Hypothalamus (tissue), 51 donors: ENCODE measurements around the gene OLIG2.

Source experiments
- DNase-seq, 51 donors: peaks; one replicate each; lab custom pipeline; 2025; lab: John Stamatoyannopoulos, UW

Gene OLIG2

DNA sequence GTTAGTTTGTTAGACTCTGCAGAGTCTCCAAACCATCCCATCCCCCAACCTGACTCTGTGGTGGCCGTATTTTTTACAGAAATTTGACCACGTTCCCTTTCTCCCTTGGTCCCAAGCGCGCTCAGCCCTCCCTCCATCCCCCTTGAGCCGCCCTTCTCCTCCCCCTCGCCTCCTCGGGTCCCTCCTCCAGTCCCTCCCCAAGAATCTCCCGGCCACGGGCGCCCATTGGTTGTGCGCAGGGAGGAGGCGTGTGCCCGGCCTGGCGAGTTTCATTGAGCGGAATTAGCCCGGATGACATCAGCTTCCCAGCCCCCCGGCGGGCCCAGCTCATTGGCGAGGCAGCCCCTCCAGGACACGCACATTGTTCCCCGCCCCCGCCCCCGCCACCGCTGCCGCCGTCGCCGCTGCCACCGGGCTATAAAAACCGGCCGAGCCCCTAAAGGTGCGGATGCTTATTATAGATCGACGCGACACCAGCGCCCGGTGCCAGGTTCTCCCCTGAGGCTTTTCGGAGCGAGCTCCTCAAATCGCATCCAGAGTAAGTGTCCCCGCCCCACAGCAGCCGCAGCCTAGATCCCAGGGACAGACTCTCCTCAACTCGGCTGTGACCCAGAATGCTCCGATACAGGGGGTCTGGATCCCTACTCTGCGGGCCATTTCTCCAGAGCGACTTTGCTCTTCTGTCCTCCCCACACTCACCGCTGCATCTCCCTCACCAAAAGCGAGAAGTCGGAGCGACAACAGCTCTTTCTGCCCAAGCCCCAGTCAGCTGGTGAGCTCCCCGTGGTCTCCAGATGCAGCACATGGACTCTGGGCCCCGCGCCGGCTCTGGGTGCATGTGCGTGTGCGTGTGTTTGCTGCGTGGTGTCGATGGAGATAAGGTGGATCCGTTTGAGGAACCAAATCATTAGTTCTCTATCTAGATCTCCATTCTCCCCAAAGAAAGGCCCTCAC lies at the start of gene OLIG2:
Gene OLIG2 (plus strand): TSS at position 447 of the 954 bp plus-strand sequence. CDS start 928 bp downstream, outside the sequence.
- DNase-seq, result peak; percentile 42 to 98 (median 89)

DNA sequence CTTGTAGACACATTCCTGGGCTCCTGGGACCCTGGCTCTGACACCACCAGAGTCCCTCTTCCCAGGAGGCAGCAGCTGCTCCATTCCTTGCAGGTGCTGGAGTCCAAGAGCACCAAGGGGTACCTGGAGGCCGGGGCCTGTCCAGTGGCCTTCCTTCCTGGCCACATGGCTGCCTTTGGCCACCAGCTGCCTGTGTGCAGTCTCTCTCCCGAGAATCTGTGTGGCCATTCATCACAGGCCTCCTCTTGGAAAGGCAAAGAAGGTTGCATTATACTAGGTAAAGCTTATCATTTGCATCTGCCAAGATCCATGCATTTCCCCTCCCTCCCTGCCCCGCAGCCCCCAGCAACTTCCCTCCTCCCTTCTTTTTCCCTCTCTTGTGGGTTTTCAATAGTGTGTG lies 48.9 kb upstream of the OLIG2 start:
- peak in 11 of 51 donors; percentile 11 to 49 (median 30) for DNase-seq

- DNase-seq, result peak in 27 of 51 donors; percentile 4 to 71 (median 41)
Observed at GRCh38 chr21:32977216-32977615, 48.5 kb upstream of the OLIG2 start.

GRCh38 chr21:32978331-32979270 lies 47.1 kb upstream of the OLIG2 start:
- DNase-seq, result peak in 42 of 51 donors; percentile 12 to 90 (median 67)

DNA sequence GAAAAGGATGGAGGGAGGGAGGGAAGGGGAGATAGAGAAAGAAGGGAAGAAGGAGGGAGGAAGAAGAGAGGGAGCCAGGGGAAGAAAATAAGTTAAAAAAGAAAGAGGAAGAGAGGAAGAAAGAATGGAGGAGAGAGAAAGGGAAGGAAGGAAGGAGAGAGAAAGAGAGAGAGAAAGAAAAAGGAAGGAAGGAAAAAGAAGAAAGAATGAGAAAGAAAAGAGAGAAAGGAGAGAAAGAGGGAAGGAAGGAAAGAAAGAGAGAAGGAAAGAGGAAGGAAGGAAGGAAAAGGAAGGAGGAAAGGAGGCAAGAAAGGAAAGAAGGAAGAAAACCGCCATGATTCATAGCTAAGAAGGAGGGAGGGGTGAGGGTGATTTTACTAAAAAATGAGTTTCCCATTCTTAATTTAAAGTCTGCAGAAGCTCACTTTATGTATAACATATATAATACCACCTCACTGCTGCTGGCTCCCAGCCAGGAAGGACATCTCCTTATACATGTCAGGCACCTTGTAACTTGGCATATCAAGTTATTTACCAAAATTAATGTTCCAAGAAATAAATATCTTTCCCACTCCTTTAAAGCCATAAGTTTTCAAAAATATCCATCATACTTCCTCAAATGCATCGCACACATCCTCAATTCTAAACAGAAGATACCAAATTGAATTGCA lies 46.0 kb upstream of the OLIG2 start:
- DNase-seq, result no peak

DNA sequence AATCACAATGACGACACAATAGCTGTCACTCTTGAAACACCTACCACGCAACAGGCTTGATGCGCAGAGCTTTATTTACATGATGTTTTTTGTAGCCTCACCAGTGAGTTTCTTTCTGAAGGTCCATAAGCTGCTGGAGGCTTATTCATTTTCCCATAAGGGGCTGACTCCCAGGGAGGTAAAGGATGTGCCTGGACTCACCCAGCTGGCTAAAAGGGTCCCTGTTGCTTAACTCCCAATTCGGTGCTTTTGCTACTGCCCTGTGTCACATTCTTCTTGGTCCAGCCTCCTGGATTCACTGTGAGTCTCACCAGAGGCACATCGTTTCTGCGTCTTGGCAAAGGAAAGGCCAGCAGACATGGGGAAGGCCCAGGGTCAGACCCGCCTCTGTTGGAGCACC lies 44.6 kb upstream of the OLIG2 start:
- no peak for DNase-seq

DNA sequence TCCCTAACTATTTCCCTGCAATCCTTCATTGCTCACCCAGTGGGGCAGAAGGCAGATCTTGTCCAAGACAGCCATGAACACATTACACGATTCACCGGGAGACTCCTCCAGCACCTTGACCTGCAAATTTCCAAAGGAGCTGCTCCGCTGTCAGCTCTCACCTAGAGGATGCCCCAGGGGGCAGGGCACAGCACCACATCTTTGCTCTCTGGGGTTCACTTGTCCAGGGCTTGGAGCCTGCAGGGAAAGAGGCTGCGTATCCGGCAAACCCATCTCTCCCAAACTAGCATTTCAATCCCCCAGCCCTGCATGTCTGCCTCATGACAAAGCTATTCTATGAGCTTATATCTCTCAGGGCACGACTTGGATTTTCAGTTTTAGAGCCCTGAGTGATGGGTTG lies 35.1 kb upstream of the OLIG2 start:
- DNase-seq, result no peak

DNA sequence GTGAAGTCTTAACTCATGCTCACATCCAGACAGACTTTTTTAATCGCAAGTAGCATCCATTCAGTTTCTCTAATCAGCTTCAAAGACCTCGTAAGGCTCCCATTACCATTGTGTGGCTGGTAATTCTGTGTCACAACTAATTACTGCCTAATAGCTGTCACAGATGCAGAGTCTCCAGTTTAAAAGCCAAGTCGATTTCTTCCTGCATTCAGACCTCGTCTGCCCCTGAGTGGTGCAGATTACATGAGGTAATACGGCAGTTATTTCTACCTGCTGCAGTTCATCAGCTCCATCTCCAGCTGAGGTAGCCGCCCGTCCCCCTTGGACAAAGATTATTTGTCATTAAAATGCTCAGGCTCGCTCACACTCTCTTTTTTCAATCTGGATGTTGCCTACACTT lies 34.4 kb upstream of the OLIG2 start:
- no peak for DNase-seq

- DNase-seq, result no peak
Observed at GRCh38 chr21:32993894-32994293, 31.8 kb upstream of the OLIG2 start.

- DNase-seq, result peak in 1 of 51 donors; percentile 10
Observed at GRCh38 chr21:32994305-32994704, 31.4 kb upstream of the OLIG2 start.

GRCh38 chr21:33007747-33008146 lies 18.0 kb upstream of the OLIG2 start:
- no peak for DNase-seq

GRCh38 chr21:33008333-33009051 lies 17.2 kb upstream of the OLIG2 start:
- DNase-seq, result no peak

DNA sequence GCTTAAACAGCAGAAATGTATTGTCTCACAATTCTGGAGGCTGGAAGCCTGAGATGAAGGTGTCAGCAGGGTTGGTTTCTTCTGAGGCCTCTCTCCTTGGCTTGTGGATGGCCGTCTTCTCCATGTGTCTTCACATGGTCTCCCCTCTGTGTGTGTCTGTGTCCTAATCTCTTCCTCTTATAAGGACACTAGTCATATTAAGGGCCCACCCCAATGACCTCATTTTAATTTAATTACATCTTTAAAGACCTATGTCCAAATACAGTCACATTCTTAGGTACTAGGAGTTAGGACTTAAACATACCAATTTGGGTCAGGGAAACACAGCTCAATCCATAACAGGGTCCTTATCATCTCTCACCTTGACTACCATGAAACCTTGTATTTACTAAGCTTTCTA lies 14.8 kb upstream of the OLIG2 start:
- DNase-seq, result no peak

- no peak for DNase-seq
Observed at GRCh38 chr21:33011462-33011861, 14.3 kb upstream of the OLIG2 start.

GRCh38 chr21:33013626-33014025 lies 12.1 kb upstream of the OLIG2 start:
- DNase-seq, result no peak

GRCh38 chr21:33014331-33014730 lies 11.4 kb upstream of the OLIG2 start:
- DNase-seq, result no peak

GRCh38 chr21:33015096-33015495 lies 10.6 kb upstream of the OLIG2 start:
- DNase-seq, result no peak

- no peak for DNase-seq
Observed at GRCh38 chr21:33015756-33016155, 10.0 kb upstream of the OLIG2 start.

GRCh38 chr21:33018707-33019465 lies 6.8 kb upstream of the OLIG2 start:
- no peak for DNase-seq
